GM12878 (cell line): Measurements from ENCODE around the gene PSMB1. TPM values are rescaled to one million over a fixed set of nuclear protein-coding genes. Genes with fewer than 3 reads are reported as not detected.
"Not testable (repeated sequence)": the region's sequence is repeated elsewhere in the genome, so short reads cannot be mapped to it uniquely, and the experiment has no call there.

Experiments
- ATAC-seq: fragments of 200-7000 bp; cut with Tn5 transposase; 3 replicates; pipeline ENCODE4 v1.9.1; 2020; ENCODE audit warnings: mild to moderate bottlenecking, moderate library complexity
- BruUV-seq: library from RNA; stranded (reverse); fragments of 400-500 nt; replicated peaks from 2 replicates; lab custom pipeline; 2021; lab: Mats Ljungman, UMichigan
- CTCF ChIA-PET: fragments of 300-600 bp; sonication (Branson Sonifier 250); formaldehyde crosslinking; extraction: SDS; loops from one replicate; lab custom pipeline; 2021; ENCODE audit warnings: inconsistent platforms; lab: Yijun Ruan, JAX
- POLR2A ChIA-PET: fragments of 350-600 bp; formaldehyde crosslinking; extraction: SDS; loops from one replicate; lab custom pipeline; 2021; ENCODE audit warnings: inconsistent platforms; lab: Charles Lee
- RAD21 ChIA-PET: fragments of 300-600 bp; sonication (Branson Sonifier 250); formaldehyde crosslinking; loops from one replicate; lab custom pipeline; 2023; ENCODE audit warnings: antibody characterized with exemption; ENCODE audit not compliant: unreplicated experiment; lab: Charles Lee
- SMC1A ChIA-PET: fragments of 300-600 bp; sonication (Branson Sonifier 250); formaldehyde crosslinking; loops from one replicate; lab custom pipeline; 2023; ENCODE audit not compliant: unreplicated experiment, uncharacterized antibody; lab: Charles Lee
- DNase-seq: peaks from one replicate; pipeline ENCODE4 v3.0.0-alpha.2; 2011; ENCODE audit warnings: low read depth, low spot score
- FAIRE-seq: peaks from 3 replicates; lab custom pipeline; 2011; peaks lifted over from hg19 to GRCh38; lab: Jason Lieb, UNC
- H2AFZ ChIP-seq: 2 replicates; pipeline ENCODE4 v1.6.0; 2011; ENCODE audit warnings: low read depth, low read length, control low read depth; ENCODE audit not compliant: control insufficient read depth
- H3K27ac ChIP-seq: 2 replicates; pipeline ENCODE4 v1.5.1; 2011; ENCODE audit warnings: control low read depth; ENCODE audit not compliant: control insufficient read depth, insufficient read depth
- H3K27me3 ChIP-seq, 2 experiments: replicated peaks in 1 of 2; 2 replicates each; pipeline versions ENCODE4 v1.6.0 to v1.6.1; 2011; ENCODE audit warnings: low read length in 1 of 2; ENCODE audit not compliant: control insufficient read depth in 2 of 2, insufficient read depth in 2 of 2
- H3K36me3 ChIP-seq, 2 experiments: 2 replicates each; pipeline ENCODE4 v1.5.1; 2011; ENCODE audit warnings: low read length in 1 of 2; ENCODE audit not compliant: control insufficient read depth in 2 of 2, insufficient read depth in 2 of 2
- H3K4me1 ChIP-seq: 2 replicates; pipeline ENCODE4 v1.6.1; 2011; ENCODE audit warnings: mild to moderate bottlenecking, low read length, moderate library complexity, mixed read lengths; ENCODE audit not compliant: control insufficient read depth, insufficient read depth
- H3K4me2 ChIP-seq: 2 replicates; pipeline ENCODE4 v1.6.0; 2011; ENCODE audit warnings: control low read depth; ENCODE audit not compliant: control insufficient read depth, insufficient read depth
- H3K4me3 ChIP-seq: fragments of 200-600 bp; sonication (generic); 2 replicates; pipeline ENCODE4 v1.5.1; 2016
- H3K79me2 ChIP-seq: 2 replicates; pipeline ENCODE4 v1.6.0; 2011; ENCODE audit warnings: low read length; ENCODE audit not compliant: control insufficient read depth, insufficient read depth
- H3K9ac ChIP-seq: 2 replicates; pipeline ENCODE4 v1.8.0; 2011; ENCODE audit warnings: low read length, control low read depth, mixed read lengths; ENCODE audit not compliant: control insufficient read depth, insufficient read depth
- H3K9me3 ChIP-seq: replicated peaks from 3 replicates; pipeline ENCODE4 v1.5.1; 2011; ENCODE audit warnings: mild to moderate bottlenecking, low read length; ENCODE audit not compliant: control insufficient read depth, insufficient read depth
- H4K20me1 ChIP-seq: 2 replicates; pipeline ENCODE4 v1.6.0; 2011; ENCODE audit not compliant: control insufficient read depth, insufficient read depth
- CEBPB ChIP-seq, 2 experiments: fragments of 150-350 bp in 1 of 2; IDR thresholded peaks; 2 replicates each; pipeline ENCODE4 v1.6.1; 2012 to 2014; ENCODE audit warnings: low read depth in 2 of 2, low read length in 2 of 2, borderline replicate concordance in 1 of 2, inconsistent platforms in 1 of 2
- ZSCAN29 ChIP-seq: fragments of 450-650 bp; IDR thresholded peaks from 2 replicates; pipeline ENCODE4 v1.6.1; 2017; ENCODE audit warnings: mild to moderate bottlenecking, moderate library complexity
- WGBS: methylation state at CpG from one replicate; pipeline ENCODE4 v1.1.6; 2016; ENCODE audit warnings: low lambda C conversion rate; ENCODE audit not compliant: insufficient replicate concordance, insufficient coverage; ENCODE audit errors: missing lambda C conversion rate; 5-methylcytosine and 5-hydroxymethylcytosine counted together
- in situ Hi-C: fragments of 300-500 bp; cut with MboI; formaldehyde crosslinking; loops from 9 replicates; pipeline ENCODE4 v1.14.3; 2018; ENCODE audit warnings: mixed read lengths
- intact Hi-C: fragments of 100-400 bp; cut with micrococcal nuclease; formaldehyde crosslinking; loops from one replicate; pipeline ENCODE4 v1.14.2; 2022; ENCODE audit not compliant: unreplicated experiment
- polyA plus RNA-seq, 11 experiments: library from polyadenylated mRNA; depleted of rRNA in 4 of 11; unstranded in 6 of 11; stranded (reverse) in 5 of 11; fragments of >200 nt; fragmentation: Nextera tagmentation in 4 of 11; fragmentation: Illumina TruSeq in 1 of 11; extraction: Ambion mirVana in 4 of 11; extraction: Trizol in 1 of 11; gene quantifications; 1 replicate in 1 of 11; 2 replicates in 10 of 11; pipeline versions ENCODE4 v1.2.1 to v1.2.3, GENCODE V29; 2011 to 2016; ENCODE audit warnings: inconsistent platforms in 2 of 11, missing spikeins in 2 of 11, low read depth in 1 of 11
- total RNA-seq, 4 experiments: library from RNA; depleted of rRNA in 3 of 4; stranded (reverse); fragments of >200 nt in 3 of 4; fragmentation: Illumina TruSeq in 1 of 4; extraction: Trizol in 1 of 4; gene quantifications; 2 replicates each; pipeline versions ENCODE4 v1.2.1 to v1.2.3, GENCODE V29; 2013 to 2021

PSMB1 gene
- total and polyA plus RNA-seq, 10 of the 15 experiments (the other 5 are each of a cell fraction or from before 2014, with no cell fraction given) = 208 to 1,317 (median 508) TPM

GRCh38 chr6:170509723-170510018 lies 43.4 kb downstream of the PSMB1 start (continued):
- TF ChIP-seq ZSCAN29 = no peak
- no peak for TF ChIP-seq CEBPB (IDR thresholded peaks at IDR 0.05; ENCODE audit: borderline replicate concordance in 1 of 2, low read depth in 2 of 2, low read length in 2 of 2)

DNA sequence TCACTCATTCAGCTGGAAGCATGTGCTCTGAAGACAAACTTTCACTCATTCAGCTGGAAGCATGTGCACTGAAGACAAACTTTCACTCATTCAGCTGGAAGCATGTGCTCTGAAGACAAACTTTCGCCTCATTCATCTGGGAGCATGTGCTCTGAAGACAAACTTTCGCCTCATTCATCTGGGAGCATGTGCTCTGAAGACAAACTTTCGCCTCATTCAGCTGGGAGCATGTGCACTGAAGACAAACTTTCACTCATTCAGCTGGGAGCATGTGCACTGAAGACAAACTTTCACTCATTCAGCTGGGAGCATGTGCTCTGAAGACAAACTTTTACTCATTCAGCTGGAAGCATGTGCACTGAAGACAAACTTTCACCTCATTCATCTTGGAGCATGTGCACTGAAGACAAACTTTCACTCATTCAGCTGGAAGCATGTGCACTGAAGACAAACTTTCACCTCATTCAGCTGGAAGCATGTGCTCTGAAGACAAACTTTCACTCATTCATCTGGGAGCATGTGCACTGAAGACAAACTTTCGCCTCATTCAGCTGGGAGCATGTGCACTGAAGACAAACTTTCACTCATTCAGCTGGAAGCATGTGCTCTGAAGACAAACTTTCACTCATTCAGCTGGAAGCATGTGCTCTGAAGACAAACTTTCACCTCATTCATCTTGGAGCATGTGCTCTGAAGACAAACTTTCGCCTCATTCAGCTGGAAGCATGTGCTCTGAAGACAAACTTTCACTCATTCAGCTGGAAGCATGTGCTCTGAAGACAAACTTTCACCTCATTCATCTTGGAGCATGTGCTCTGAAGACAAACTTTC lies 44.0 kb downstream of the PSMB1 start:
- H3K36me3 ChIP-seq, H3K27me3 ChIP-seq, H2AFZ ChIP-seq, H3K27ac ChIP-seq, H3K4me1 ChIP-seq, H3K9ac ChIP-seq, DNase-seq, intact Hi-C loops, H3K4me2 ChIP-seq, H3K79me2 ChIP-seq, POLR2A ChIA-PET, H3K4me3 ChIP-seq, FAIRE-seq, H3K9me3 ChIP-seq, RAD21 ChIA-PET, H4K20me1 ChIP-seq, ATAC-seq, BruUV-seq, in situ Hi-C loops: not testable (repeated sequence)
- CTCF ChIA-PET = interaction anchor here (0.6 kb wide), 1 partner anchor 50 kb away, joined by 3 read pairs; no protein-coding TSS in a partner anchor
- 41% methylated on average over 5 of the region's 5 CpGs for WGBS
- SMC1A ChIA-PET = interaction anchor here (0.6 to 3.6 kb wide), 3 partner anchors 32 to 477 kb away, joined by 3 to 9 read pairs (median 3); no protein-coding TSS in a partner anchor

- H3K9ac ChIP-seq, BruUV-seq, H3K27ac ChIP-seq, ATAC-seq, DNase-seq, H2AFZ ChIP-seq, intact Hi-C loops, H3K27me3 ChIP-seq, H3K79me2 ChIP-seq, H3K36me3 ChIP-seq, FAIRE-seq, H4K20me1 ChIP-seq, H3K9me3 ChIP-seq, H3K4me2 ChIP-seq, in situ Hi-C loops, H3K4me1 ChIP-seq, H3K4me3 ChIP-seq, POLR2A ChIA-PET, RAD21 ChIA-PET: not testable (repeated sequence)
- ChIA-PET CTCF (interaction anchor here (0.6 to 1.2 kb wide), 2 partner anchors 9 to 49 kb away, joined by 3 read pairs; no protein-coding TSS in a partner anchor), SMC1A (interaction anchor here (3.6 kb wide), 1 partner anchor 43 kb away, joined by 9 read pairs; no protein-coding TSS in a partner anchor)
- WGBS = no CpG with 5 or more reads among the region's 1 CpG
Measured at GRCh38 chr6:170508275-170508674, 44.8 kb downstream of the PSMB1 start.

DNA sequence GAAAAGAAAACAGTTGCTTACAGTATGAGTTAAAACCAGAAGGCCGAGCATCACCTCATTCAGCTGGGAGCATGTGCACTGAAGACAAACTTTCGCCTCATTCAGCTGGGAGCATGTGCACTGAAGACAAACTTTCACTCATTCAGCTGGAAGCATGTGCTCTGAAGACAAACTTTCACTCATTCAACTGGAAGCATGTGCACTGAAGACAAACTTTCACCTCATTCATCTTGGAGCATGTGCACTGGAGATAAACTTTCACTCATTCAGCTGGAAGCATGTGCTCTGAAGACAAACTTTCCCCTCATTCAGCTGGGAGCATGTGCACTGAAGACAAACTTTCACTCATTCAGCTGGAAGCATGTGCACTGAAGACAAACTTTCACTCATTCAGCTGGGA lies 45.4 kb downstream of the PSMB1 start:
- H3K79me2 ChIP-seq, intact Hi-C loops: not testable (repeated sequence)
- CTCF ChIA-PET = interaction anchor here (0.6 to 1.2 kb wide), 3 partner anchors 9 to 17 kb away, joined by 3 to 4 read pairs (median 3); no protein-coding TSS in a partner anchor

More for the DNA sequence above, 45.4 kb downstream of the PSMB1 start:
- RAD21 ChIA-PET, in situ Hi-C loops, H3K27me3 ChIP-seq, BruUV-seq, FAIRE-seq, H3K9ac ChIP-seq, H3K27ac ChIP-seq, H2AFZ ChIP-seq, H3K4me3 ChIP-seq, H3K4me1 ChIP-seq, POLR2A ChIA-PET, DNase-seq, H3K36me3 ChIP-seq, H3K4me2 ChIP-seq, H3K9me3 ChIP-seq, ATAC-seq, H4K20me1 ChIP-seq: not testable (repeated sequence)
- WGBS = 88% methylated on average over 2 of the region's 2 CpGs
- SMC1A ChIA-PET = interaction anchor here (1.1 to 3.6 kb wide), 3 partner anchors 9 to 43 kb away, joined by 3 to 9 read pairs (median 3); no protein-coding TSS in a partner anchor
